Right renal cortex interstitium (tissue), 3 donors: Measurements from ENCODE around the gene DCDC2B. TPM values are rescaled to one million over a fixed set of nuclear protein-coding genes. Genes with fewer than 3 reads are reported as not detected.

Experiments used
- DNase-seq, 3 donors: peaks; one replicate each; pipeline ENCODE4 v3.0.0-alpha.2; 2013; ENCODE audit warnings: low read depth in 3 of 3, low spot score in 2 of 3
- polyA plus RNA-seq, 3 donors: library from polyadenylated mRNA; unstranded; fragments of 120-200 nt; gene quantifications; one replicate each; pipeline ENCODE4 v1.2.1, GENCODE V29; 2013; ENCODE audit not compliant: insufficient read length in 3 of 3

Gene DCDC2B
- polyA plus RNA-seq, 3 donors, result 0.37 to 0.74 (median 0.62) TPM

- no peak for DNase-seq
These were observed 12.7 kb upstream of the DCDC2B start for GRCh38 chr1:32195972-32196823.

DNA sequence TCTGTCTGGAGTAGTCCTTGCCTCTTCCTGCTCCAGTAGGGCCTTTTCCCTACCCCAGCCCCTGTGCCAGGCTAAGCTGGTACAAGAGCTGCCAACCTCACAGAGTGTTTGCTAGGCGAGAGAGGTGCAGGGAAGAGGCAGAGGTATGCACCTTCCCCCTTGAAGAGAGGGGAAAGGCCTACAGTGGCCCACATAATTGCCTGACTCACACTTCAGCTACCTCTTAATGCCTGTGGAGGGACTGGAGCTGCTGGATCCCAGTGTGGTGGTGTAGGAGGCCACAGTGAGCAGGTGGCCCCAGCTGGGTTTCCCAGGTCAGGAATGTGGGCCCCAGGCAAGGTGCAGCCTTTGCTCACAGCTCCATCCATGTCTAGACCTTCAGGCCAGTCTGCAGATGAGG lies 11.8 kb upstream of the DCDC2B start:
- no peak for DNase-seq

DNA sequence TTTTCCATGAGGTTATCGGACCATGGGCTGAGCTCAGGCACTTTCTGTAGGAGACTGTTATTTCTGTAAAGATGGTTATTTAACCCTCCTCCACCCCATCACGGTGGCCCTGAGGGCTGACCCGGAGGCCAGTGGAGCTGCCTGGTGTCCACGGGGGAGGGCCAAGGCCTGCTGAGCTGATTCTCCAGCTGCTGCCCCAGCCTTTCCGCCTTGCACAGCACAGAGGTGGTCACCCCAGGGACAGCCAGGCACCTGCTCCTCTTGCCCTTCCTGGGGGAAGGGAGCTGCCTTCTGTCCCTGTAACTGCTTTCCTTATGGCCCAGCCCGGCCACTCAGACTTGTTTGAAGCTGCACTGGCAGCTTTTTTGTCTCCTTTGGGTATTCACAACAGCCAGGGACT lies 11.1 kb upstream of the DCDC2B start:
- DNase-seq, result no peak

DNA sequence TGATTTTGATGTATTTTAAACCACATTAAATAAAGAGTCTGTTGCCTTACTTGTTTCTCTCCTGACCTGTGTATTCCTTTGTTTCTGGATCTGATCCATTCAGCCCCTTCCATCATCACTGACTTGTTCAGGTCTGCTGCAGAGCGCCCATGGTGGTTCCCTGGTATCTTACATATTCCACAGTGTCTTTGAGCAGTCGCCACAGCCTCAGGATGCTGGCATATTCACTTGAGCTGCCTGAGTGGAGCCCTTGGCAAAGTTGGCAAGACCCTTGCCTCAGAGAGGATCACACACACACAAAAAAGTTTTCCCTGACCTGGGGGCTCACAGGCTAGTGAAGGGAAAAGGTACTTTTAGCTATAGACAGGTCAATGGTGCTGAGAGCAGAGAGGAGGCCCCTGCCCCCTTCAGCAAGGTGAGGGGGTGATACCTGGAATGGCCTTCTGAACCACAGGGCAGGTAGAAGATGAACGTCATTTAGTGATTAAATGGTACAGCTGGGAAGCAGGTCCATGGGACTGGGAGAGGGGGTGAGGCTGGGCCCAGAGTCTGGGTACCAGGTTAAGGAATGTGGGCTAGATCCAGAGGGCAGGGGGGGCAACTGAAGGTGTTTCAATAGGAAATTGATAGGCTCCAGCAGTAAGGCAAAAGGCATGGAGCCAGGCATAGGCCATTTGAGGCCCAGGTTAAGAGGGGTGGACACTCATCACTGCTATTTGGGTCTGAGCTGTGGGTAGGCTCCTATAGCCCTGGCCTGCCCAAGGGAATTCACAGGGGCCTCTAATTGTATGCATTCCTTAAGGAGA lies 10.4 kb upstream of the DCDC2B start:
- DNase-seq, result no peak

DNA sequence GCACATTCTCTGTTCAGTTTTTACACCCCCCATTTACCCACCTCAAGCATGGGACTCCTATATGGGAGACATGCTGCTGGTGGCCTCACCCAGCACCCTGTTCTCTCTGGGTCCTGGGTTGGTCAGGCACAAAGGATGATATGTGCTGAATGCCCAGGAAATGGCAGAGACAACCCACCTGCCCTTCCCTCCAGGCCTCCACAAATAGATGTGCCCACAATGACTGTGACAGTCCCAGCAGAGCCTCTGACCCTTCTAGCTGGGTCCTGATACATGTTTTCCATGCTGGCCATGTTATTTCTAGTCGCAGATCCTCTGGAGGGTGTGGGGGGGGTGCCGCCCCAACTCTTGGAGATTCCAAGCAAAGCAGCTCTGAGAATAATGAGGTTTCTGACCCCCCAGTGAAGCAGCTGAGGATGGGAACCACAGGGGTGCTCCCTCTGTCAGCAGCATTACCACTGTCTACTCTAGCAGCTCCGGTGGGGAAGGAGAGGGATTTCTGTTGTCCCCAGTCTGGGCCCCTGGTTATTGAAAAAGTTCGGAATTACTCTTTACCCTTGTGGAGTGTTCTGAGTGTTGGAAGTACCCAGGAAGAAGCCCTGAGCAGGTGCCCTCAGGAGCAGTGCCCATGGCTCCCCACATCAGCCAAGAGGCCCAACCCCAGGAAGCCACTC lies 9.7 kb upstream of the DCDC2B start:
- no peak for DNase-seq

GRCh38 chr1:32199717-32200072 lies 9.2 kb upstream of the DCDC2B start:
- DNase-seq, result no peak

DNA sequence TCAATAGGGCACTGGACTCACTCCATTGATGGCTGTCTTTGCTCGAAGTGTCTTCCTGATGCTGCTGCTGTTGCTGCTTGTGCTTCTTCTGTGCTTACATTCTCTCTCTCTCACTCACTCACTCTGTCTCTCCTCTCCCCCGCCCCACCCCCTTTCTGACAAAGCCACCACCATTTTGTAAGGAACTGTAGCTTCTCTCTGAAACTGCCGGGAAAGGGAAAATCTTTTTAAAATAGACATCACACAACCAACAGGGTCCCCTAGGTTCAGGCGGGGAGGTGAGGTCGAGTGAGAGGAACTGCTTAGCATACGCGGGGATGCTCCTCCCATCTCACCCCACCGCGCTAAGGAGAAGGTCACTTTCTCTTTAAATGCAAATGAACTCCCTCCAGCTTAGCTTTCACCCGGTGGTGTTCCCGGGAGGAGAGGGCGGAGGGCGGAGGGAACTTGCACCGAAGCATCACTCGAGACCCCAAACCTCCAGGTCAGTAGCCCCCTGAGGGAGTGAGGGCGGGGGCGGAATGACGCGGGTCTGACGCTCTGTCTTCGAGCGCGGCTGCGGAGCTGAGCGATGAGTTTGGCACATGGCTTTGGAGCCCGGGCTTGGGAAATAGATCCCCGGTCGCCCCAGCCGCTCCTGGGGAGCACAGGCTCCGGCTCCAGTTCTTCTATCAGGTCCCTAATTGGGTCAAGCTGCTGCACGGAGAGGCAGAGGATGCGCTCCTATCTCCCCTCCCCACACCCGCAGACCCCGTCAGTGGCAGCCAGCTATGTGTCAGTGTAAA lies 8.5 kb upstream of the DCDC2B start, which contains the start of gene CCDC28B:
Gene CCDC28B, plus strand, starts transcription at position 370 of the 785 bp plus-strand sequence. CDS start 1,341 bp downstream, outside the sequence.
- DNase-seq, result peak in 1 of 3 donors; percentile 56

DNA sequence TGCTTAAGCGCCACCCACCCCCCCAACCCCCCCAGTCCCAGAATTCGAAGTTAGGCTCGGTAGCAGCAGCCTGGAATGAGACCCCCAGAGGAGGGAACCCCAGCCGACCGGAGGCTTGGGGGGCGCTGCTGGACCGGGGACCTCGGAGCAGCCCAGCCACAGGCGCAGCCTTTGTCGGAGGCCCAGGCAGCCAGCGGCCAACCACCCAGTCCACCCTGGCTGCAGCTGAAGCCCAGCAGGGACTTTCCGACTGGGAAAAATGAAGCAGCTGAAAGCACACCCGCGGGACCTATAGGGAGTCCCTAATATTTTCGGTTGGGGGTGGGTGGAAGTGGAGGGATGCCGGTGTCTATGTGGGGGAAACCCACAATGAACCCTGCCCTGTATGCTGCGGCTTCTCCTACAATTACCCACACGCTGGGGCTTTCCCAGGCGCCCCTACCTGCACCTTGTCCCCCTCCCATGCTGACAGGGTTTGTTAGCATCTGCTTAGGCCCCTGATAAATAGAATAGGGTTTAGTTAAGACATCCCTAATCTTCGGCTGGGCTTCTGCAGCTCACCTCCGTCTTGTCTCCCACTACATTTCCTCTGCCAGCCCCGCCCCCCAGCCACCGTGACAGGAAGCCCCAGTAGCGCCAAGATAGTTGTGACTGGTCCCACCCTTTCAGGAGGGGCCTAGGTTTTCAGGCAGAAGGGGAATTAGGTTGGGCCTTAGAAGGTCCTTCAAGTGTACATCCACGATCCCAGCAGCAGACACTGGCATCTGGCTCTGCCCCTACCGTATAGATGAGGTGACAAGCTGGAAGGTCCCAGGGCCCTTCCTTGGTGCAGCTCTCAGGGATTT lies 7.7 kb upstream of the DCDC2B start:
- DNase-seq, result peak in 1 of 3 donors; percentile 45

DNA sequence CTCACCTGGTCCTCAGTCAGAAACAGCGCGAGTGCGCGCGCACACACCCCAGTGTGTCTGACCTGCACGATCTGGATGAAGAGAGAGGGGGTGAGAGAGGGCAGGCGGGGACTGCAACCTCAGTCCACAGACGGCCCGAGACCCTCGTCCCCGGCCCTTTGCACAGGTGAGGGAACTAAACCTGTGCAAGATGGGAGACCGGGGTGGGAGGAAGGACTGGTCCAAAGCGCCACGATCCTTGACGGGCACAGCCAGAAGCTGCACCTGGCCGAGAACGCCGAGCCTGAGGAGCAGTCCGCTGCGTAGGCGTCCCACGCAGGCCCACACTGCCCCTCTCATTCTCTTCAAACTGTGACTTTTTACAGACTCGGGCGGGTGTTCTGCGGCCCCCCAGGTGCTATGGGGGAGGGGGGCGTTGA lies 3.9 kb upstream of the DCDC2B start:
- DNase-seq, result peak in 1 of 3 donors; percentile 19

DNA sequence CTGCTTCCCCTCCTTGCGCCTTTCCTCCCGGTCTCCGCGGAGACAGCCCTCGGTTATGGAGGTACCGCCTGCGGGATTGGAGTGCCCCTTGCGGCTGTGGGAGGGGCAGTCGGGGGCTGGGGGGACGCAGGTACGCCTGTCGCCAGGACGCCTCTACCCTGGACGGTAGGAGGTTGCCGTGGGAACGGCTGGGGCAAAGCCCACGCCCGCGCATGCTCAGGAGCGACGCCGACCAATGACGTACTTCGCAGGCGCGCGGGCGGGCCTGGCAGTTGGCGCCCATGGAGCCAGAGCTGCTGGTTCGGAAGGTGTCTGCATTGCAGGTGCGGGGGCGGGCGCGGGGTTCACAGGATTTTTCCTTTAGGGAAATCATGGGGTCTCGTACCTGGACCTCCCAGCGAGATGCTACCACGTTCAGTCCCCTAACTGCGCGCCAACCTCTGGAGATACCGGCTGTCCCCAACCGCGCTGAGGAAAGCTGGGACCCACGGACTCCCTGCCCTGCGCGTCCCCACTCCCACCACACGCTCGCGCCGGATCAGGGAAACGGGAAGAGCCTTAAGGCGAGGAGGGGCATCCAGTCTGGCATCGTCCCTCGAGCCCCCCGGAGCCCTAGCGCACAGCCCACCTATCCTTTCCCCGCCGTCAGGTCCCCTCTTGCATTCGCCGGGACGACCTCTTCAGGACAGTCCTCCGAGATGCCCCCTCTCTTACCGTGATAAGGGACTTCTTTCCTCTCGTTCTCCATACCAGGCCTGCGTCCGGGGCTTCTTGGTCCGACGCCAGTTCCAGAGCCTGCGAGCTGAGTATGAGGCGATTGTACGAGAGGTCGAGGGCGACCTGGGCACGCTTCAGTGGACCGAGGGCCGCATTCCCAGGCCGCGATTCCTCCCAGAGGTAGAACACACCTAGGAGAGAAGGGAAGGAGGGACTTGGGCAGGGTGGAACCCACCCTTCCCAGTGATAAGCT lies 3.2 kb upstream of the DCDC2B start, which contains the start of gene IQCC:
Gene IQCC, plus strand, starts transcription at position 271 of the 970 bp plus-strand sequence. Its CDS starts 11 bp downstream, at position 282.
- peak in 2 of 3 donors; percentile 85 to 90 for DNase-seq

DNA sequence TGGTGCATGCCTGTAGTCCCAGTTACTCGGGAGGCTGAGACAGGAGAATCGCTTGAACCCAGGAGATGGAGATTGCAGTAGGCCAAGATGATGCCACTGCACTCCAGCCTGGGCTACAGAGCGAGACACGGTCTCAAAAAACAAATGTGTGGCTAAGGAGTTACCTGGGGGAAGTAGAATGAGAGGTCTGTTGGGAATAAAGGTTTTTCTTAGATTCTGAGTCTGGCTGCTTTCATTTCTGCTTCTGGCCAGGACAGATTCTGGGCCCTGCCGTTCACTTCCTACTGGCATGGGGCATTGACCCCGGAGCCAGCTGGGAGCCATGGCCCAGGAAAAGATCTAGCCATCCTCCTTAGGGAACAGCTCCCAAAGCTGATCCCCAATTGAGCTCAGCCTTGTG lies 420 bp upstream of the DCDC2B start:
- no peak for DNase-seq

- no peak for DNase-seq
These were observed 7.0 kb downstream of the DCDC2B start for GRCh38 chr1:32215629-32216480.

GRCh38 chr1:32216566-32216965 lies 7.7 kb downstream of the DCDC2B start:
- DNase-seq, result no peak

DNA sequence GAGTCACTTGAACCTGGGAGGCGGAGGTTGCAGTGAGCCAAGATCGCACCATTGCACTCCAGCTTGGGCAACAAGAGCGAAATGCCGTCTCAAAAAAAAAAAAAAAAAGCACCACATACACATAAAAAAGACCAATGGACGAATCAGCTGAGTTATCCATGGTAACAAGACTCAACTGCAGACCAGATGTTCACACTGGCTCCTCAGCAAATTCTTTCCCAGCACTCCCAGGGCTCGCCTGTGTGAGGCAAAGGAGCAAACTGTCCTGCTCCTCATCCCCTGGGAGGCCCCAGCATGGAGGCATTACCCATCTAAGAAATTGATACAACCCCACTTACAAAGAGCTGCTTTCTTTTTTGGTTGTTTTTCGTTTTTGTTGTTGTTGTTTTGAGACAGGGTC lies 10.1 kb downstream of the DCDC2B start:
- DNase-seq, result no peak

- DNase-seq, result no peak
These were observed 12.1 kb downstream of the DCDC2B start for GRCh38 chr1:32220746-32221580.

- DNase-seq, result no peak
These were observed 12.7 kb downstream of the DCDC2B start for GRCh38 chr1:32221581-32221979.
